K562 (cell line): ENCODE data around the gene FEV.

Experiments used
- CBX8 ChIP-seq: fragments of 200-600 bp; sonication (generic); IDR thresholded peaks from 2 replicates; pipeline ENCODE4 v1.6.1; 2012; ENCODE audit warnings: borderline replicate concordance, mixed run types, low read depth, mild to moderate bottlenecking, moderate library complexity, mixed read lengths, low read length, control low read depth, inconsistent platforms; ENCODE audit not compliant: poor library complexity, severe bottlenecking; ENCODE audit errors: extremely low read depth
- CREB1 ChIP-seq, 2 experiments: sonication (generic) in 1 of 2; formaldehyde crosslinking in 1 of 2; IDR thresholded peaks; 2 replicates each; pipeline versions ENCODE4 v1.6.1 to v1.8.0; 2012 to 2022; ENCODE audit warnings: inconsistent platforms in 1 of 2, mild to moderate bottlenecking in 1 of 2, missing genetic modification reagents in 1 of 2, moderate library complexity in 1 of 2
- CTCF ChIP-seq, 3 experiments: IDR thresholded peaks in 2 of 3; conservative IDR thresholded peaks in 1 of 3; 2 replicates each; pipeline ENCODE4 v1.5.1; 2011 to 2012; ENCODE audit warnings: low read length in 3 of 3, mild to moderate bottlenecking in 3 of 3, control low read depth in 2 of 3, improper control_type of control experiment in 1 of 3, inconsistent platforms in 1 of 3, low read depth in 1 of 3, mixed read lengths in 1 of 3, moderate library complexity in 1 of 3; ENCODE audit not compliant: insufficient read depth in 2 of 3
- EP300 ChIP-seq: IDR thresholded peaks from 2 replicates; pipeline ENCODE4 v1.6.1; 2012; ENCODE audit warnings: low read length, improper control_type of control experiment
- JUN ChIP-seq, 2 experiments: sonication (generic) in 1 of 2; formaldehyde crosslinking in 1 of 2; IDR thresholded peaks; 2 replicates each; pipeline versions ENCODE4 v1.6.1 to v1.8.0; 2012 to 2022; ENCODE audit warnings: borderline replicate concordance in 2 of 2, mild to moderate bottlenecking in 2 of 2, improper control_type of control experiment in 1 of 2, low read depth in 1 of 2, low read length in 1 of 2, missing genetic modification reagents in 1 of 2
- JUND ChIP-seq, 2 experiments: IDR thresholded peaks; 2 replicates in 1 of 2; 3 replicates in 1 of 2; pipeline ENCODE4 v1.6.1; 2011; ENCODE audit warnings: borderline replicate concordance in 2 of 2, low read depth in 2 of 2, low read length in 2 of 2, improper control_type of control experiment in 1 of 2, missing biosample characterization in 1 of 2, missing genetic modification characterization in 1 of 2, missing genetic modification reagents in 1 of 2
- MAX ChIP-seq: sonication (generic); formaldehyde crosslinking; IDR thresholded peaks from 2 replicates; pipeline ENCODE4 v1.9.0; 2022; ENCODE audit warnings: mild to moderate bottlenecking, missing genetic modification reagents
- MED1 ChIP-seq: sonication (generic); formaldehyde crosslinking; IDR thresholded peaks from 2 replicates; pipeline ENCODE4 v1.8.1; 2023; ENCODE audit warnings: missing genetic modification reagents, borderline replicate concordance
- POLR2A ChIP-seq: fragments of 450-650 bp; conservative IDR thresholded peaks from 2 replicates; pipeline ENCODE4 v1.6.1; 2016
- POLR2AphosphoS5 ChIP-seq: IDR thresholded peaks from 2 replicates; pipeline ENCODE4 v1.6.1; 2011; ENCODE audit warnings: mild to moderate bottlenecking, low read depth, low read length, moderate library complexity; ENCODE audit not compliant: control insufficient read depth, insufficient read depth
- TAF1 ChIP-seq: IDR thresholded peaks from 2 replicates; pipeline ENCODE4 v1.6.1; 2011; ENCODE audit warnings: mild to moderate bottlenecking, low read length, moderate library complexity; ENCODE audit not compliant: insufficient read depth, control insufficient read depth, severe bottlenecking; ENCODE audit errors: extremely low read depth
- ZNF512 ChIP-seq: IDR thresholded peaks from 2 replicates; pipeline ENCODE4 v1.6.1; 2016; ENCODE audit warnings: missing genetic modification characterization, missing compliant biosample characterization
- TF ChIP-seq, protein P1 (sequence below): fragments of 150-350 bp; IDR thresholded peaks from 2 replicates; pipeline ENCODE4 v1.6.1; 2014; ENCODE audit warnings: low read depth, mild to moderate bottlenecking, low read length, borderline replicate concordance
- TF ChIP-seq, protein P2 (sequence below): fragments of 450-650 bp; IDR thresholded peaks from 2 replicates; pipeline ENCODE4 v1.6.1; 2016; ENCODE audit warnings: mild to moderate bottlenecking

DNA sequence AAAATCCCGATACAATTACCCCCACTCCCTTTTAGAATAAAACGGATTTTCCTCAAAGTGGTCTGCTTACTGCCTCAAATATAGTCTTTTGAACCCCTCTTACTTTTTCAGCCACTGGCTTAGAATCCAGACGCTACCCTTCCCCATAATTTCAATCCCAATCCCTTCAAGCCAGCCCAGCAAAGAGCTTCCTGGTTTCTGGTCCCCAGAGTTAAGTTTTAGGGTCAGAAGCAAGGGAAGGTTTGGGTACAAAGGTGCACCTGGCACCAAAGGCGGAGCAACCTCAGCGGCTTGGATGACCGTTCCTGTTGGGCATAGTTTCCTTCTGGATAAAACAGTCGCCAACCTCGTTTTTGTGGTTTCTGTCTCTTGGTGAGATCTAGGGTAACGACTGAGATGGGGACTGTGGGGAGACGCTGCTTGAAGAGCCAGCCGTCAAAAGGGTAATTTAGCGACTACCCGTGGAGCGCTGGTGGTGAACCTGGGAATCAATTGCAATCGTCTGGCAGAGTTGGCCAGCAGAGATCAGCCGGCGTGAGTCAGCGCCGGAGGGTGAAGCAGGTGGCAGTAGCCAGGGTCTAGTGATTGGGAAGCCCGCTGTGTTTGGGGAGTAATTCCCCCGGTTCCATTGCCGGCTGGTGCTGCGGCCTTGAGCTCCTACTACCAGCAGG is 1.6 kb downstream of the FEV start:
- TF ChIP-seq POLR2AphosphoS5, result no peak
- TF ChIP-seq MAX (CRISPR knock-in tag), result no peak
- no peak for TF ChIP-seq TAF1
- TF ChIP-seq CBX8, result no peak
- no peak for TF ChIP-seq JUN (IDR thresholded peaks at IDR 0.05; ENCODE audit: borderline replicate concordance, low read depth, low read length)
- TF ChIP-seq JUN (CRISPR knock-in tag; IDR thresholded peaks at IDR 0.05; ENCODE audit: borderline replicate concordance), result no peak
- TF ChIP-seq EP300, result no peak
- TF ChIP-seq, protein P1, sequence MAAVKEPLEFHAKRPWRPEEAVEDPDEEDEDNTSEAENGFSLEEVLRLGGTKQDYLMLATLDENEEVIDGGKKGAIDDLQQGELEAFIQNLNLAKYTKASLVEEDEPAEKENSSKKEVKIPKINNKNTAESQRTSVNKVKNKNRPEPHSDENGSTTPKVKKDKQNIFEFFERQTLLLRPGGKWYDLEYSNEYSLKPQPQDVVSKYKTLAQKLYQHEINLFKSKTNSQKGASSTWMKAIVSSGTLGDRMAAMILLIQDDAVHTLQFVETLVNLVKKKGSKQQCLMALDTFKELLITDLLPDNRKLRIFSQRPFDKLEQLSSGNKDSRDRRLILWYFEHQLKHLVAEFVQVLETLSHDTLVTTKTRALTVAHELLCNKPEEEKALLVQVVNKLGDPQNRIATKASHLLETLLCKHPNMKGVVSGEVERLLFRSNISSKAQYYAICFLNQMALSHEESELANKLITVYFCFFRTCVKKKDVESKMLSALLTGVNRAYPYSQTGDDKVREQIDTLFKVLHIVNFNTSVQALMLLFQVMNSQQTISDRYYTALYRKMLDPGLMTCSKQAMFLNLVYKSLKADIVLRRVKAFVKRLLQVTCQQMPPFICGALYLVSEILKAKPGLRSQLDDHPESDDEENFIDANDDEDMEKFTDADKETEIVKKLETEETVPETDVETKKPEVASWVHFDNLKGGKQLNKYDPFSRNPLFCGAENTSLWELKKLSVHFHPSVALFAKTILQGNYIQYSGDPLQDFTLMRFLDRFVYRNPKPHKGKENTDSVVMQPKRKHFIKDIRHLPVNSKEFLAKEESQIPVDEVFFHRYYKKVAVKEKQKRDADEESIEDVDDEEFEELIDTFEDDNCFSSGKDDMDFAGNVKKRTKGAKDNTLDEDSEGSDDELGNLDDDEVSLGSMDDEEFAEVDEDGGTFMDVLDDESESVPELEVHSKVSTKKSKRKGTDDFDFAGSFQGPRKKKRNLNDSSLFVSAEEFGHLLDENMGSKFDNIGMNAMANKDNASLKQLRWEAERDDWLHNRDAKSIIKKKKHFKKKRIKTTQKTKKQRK, result no peak
- no peak for TF ChIP-seq CTCF (IDR thresholded peaks at IDR 0.05 in 2 of 3, conservative IDR thresholded peaks at IDR 0.05 in 1 of 3; ENCODE audit: insufficient read depth in 2 of 3, low read depth in 1 of 3, low read length in 3 of 3)
- no peak for TF ChIP-seq CREB1 (IDR thresholded peaks at IDR 0.05)
- no peak for TF ChIP-seq CREB1 (CRISPR knock-in tag; IDR thresholded peaks at IDR 0.05)
- no peak for TF ChIP-seq POLR2A
- TF ChIP-seq MED1, result no peak
- TF ChIP-seq, protein P2, sequence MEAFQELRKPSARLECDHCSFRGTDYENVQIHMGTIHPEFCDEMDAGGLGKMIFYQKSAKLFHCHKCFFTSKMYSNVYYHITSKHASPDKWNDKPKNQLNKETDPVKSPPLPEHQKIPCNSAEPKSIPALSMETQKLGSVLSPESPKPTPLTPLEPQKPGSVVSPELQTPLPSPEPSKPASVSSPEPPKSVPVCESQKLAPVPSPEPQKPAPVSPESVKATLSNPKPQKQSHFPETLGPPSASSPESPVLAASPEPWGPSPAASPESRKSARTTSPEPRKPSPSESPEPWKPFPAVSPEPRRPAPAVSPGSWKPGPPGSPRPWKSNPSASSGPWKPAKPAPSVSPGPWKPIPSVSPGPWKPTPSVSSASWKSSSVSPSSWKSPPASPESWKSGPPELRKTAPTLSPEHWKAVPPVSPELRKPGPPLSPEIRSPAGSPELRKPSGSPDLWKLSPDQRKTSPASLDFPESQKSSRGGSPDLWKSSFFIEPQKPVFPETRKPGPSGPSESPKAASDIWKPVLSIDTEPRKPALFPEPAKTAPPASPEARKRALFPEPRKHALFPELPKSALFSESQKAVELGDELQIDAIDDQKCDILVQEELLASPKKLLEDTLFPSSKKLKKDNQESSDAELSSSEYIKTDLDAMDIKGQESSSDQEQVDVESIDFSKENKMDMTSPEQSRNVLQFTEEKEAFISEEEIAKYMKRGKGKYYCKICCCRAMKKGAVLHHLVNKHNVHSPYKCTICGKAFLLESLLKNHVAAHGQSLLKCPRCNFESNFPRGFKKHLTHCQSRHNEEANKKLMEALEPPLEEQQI, result no peak
- TF ChIP-seq ZNF512, result no peak
- no peak for TF ChIP-seq JUND (IDR thresholded peaks at IDR 0.05; ENCODE audit: borderline replicate concordance, low read depth, low read length)
- TF ChIP-seq JUND (tag; IDR thresholded peaks at IDR 0.05; ENCODE audit: borderline replicate concordance, low read depth, low read length), result no peak
